ENCODE results near the gene DGUOK. TPM values are rescaled to one million over a fixed set of nuclear protein-coding genes. Genes with fewer than 3 reads are reported as not detected.
A peak's percentile ranks its signal among the peaks of the same experiment; 100 is the strongest.

The DGUOK gene
- total RNA-seq, 1 experiment from 2014 or later, result 52.2 TPM

DNA sequence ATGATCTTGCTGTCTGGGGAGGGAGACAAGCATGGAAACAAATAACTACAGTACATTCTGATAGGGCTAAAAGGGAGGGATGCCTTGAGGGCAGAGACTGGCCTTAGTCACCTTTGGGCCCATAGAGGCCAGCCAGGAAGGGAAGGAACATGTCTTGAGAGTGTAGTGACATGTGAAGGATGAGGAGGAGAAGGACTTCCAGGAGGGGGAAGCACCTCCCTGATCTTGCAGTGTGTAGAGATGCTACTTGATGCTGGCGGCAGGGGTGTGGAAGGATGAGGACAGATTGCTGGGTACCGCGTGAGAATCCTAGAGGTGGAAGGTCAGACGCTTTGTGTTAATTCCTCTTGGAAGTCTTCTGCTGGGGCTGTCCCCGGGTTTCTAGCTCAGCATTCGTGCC, 71.1 kb downstream of the DGUOK start:
- DNase-seq (ENCODE audit: low read depth), result no peak

DNA sequence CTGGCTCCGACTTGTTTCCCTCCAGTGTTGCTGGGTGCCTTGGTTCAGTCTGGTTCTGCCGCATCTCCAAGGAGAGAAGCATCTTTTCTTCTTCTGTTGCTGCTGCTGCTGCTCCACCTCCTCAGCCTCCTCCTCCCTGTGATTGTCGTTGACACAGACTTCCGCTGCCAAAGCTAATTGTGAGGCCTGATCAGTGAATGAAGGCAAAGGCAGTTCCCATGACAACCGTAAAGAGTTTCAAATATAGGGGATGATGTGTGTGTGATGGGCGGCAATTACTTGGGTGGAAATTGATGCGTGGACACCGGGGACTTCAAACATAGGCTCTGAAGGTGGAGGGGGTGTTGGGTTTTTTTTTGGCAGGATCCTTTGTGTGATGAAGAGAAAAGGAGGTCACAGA, 71.8 kb downstream of the DGUOK start:
- no peak for DNase-seq (ENCODE audit: low read depth)

- no peak for DNase-seq (ENCODE audit: low read depth)
These were observed 72.3 kb downstream of the DGUOK start for GRCh38 chr2:73998933-73999332.

DNA sequence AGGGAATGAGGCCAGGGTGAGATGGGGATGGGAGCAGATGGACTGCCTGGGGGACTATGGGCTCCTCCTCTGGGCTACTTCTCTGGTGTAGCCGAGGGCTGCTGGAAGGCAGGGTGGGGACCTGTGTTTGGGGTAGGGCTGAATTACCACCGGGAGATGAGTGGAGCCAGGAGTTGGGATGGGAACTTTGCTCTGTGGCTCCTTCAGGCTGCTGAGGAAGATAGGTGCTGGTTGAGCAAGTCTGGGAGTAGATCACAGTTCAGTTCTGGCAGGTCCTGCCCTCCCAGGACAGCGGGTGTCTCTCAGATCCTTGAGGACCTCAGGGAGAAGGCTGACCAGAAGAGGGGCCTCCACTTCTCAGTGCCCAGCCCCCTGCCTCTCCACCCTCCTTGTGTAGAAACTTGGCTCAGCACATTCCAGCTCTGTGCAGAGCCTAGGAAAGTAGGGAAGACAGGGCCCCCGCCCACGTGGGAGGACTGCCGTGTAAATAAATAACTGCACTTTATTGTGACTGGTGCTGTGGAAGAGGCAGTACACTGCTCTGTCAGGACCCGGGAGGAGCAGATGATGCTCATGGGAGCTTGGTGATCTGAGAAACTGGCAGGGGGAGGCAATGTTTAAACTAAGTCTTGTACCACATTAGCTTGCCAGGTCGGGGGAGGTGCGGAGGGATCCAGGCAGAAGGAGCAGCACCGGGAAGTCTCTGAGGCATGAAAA, 73.4 kb downstream of the DGUOK start:
- no peak for DNase-seq (ENCODE audit: low read depth)

DNA sequence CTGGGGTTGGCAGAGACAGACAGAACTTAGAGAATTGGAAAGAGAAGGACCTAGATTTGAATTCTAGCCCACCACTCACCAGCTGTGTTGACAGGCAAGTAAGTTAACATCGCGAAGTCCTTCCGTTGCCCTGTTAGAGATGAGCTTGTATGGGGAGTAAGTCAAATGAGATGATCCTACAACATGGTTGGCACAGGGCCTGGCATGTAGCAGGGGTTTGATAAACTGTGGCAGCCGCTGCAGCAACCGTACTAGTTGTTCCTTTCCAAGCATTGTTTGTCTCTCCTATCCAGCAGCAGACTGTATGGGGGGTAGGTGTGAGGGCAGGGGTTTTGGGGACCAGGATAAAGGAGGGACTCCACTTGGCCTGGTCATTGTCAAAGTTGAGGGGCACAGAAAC, 74.0 kb downstream of the DGUOK start:
- DNase-seq (ENCODE audit: low read depth), result no peak

DNA sequence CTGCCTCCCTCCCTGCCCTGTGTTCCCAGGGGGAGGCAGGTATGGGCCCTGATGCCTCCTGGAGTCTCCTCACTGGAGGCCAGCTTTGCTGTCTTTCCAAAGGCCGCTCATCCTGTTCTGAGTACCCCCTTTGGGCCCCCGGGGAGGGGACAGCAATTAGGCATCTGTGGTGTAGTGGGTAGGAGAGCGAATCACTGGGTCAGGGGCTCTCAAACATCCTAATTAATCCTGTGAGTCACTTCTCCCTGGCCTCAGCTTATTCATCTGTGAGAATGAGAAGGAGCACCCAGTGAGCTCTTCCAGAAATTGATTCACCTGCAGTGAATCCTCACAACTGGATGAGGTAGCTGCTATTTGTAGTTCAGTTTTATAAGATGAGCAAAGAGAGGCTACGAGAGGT, 74.4 kb downstream of the DGUOK start:
- DNase-seq (ENCODE audit: low read depth), result peak; percentile 42

DNA sequence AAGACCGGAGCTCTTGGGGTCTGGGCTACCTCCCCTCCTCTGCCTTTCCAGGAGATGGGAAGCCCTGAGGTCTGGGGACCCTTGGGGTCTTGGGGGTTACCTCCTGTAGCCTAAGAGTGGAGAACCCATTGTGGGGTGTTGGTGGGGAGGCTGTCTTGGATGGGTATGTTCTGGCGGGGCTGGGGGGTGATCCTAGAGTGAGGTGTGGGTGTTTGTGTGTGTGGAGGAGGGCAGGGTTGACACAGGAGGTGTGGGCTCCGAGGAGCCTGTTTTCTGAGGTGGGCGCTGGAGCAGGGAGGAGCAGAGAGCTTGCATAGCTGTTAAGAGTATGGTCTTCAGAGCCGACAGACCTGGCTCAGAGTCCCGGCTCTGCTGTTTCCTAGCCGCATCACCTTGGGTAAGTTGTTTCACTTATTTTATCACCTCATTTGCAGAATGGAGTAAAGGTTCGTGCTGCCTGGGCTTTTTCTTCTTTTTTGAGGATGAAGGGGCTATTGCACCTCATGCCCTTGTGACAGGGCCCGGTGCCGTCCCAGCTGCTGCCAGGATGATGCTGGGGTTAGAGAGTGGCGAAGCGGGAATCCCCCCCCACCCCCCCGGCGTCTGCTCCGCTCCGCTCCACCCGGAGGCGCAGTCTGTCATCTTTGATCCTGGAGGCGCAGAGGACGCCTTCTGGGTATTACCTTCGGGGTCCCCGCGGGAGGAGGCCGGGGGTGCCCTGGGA, 75.3 kb downstream of the DGUOK start:
- DNase-seq (ENCODE audit: low read depth), result no peak

DNA sequence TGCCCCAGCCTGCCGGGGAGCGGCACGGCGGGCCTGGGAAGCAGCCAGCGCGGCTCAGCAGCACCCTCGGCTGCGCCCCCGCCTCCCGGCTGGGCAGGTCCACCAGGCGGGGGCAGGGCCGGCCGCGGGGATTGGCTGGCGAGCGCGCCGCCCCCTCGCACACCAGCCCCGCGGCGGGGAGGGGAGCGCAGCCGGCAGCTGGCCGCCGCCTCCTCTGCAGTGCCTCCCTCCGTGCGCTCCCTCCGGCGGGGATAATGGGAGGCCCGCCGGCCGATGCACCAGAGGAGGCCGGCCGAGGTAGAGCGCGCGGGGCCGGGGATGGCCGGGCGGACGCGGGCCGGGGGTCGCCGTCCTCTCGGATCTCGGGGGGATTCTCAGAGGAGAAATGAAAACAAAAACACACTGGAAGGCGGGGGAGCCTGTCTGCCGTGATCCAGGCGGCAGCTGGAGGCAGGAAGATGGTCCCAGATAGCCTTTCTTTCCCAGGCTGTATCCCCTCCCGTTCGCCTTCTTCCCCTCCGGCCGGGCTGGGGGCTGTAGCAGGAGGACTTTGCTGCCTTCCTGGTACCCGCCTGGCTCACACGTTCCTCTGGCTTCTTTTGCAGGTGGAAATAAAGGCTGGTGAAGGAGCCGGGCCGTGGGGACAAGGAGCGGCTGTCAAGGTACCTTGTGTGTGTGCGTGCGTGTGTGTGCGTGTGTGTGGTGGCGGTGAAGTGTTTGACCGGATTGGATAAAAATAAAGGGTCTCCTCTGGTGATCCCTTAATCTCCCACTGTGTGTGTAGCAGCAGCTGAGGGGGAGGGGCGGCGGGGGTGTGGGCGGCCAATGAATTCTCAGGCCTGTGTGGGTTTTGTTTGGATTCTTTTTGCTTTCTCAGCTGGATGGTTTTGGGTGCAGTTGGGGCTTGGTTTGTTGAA, 76.1 kb downstream of the DGUOK start:
- DNase-seq (ENCODE audit: low read depth), result peak; percentile 93

- peak; percentile 67 for DNase-seq (ENCODE audit: low read depth)
These were observed 77.0 kb downstream of the DGUOK start for GRCh38 chr2:74003494-74004211.

- no peak for DNase-seq (ENCODE audit: low read depth)
These were observed 77.8 kb downstream of the DGUOK start for GRCh38 chr2:74004212-74005182.

DNA sequence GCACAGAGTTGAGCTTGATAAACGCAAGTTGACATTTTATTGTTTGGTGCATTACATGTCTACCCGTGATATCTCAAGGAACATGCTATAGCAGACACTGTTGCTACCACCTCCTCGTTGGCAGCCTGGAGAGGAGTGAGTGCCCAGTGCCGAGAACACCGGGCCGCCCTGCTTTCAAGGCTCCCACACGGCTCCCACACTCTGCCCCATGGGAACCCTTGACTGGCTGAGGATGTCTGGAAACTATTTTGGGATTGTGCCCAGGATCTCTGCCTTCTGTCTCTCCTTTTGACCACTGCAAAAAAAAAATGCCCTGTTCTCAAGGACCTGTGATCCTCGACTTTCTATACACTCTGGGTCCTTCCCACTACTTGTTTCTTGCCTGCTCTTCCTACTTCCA, 79.1 kb downstream of the DGUOK start:
- no peak for DNase-seq (ENCODE audit: low read depth)

GRCh38 chr2:74006459-74006858, 79.8 kb downstream of the DGUOK start:
- no peak for DNase-seq (ENCODE audit: low read depth)

DNA sequence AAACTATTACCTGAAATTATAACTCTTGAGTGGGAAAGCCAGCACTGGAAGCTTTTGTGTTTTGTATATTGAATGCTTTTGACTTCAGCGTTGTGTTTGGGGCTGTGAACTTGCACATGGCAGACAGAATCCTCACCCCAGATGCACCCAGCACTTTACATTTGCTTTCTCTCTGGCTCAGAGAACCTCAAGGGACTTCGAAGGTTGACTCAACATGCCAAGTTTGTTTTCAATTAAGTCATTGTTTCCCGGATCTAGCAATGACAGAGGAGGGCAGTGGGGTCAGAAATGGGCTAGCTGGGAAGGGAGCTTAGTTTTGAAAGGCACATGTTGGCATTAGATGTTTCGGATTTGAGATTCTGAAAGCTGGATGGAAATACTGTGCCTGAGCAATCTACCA, 80.4 kb downstream of the DGUOK start:
- DNase-seq (ENCODE audit: low read depth), result no peak

- no peak for DNase-seq (ENCODE audit: low read depth)
These were observed 81.0 kb downstream of the DGUOK start for GRCh38 chr2:74007711-74008110.

Other genes with a start within 250 kb of the DGUOK start
- gene TPRKB, start 189.5 kb upstream of the DGUOK start, total RNA-seq (2014; rRNA removed; shearing (Covaris generic)), result 167 and 206 TPM in 2 replicates
- 43.2 and 52.7 TPM in 2 replicates for gene DUSP11, start 146.8 kb upstream of the DGUOK start, total RNA-seq (2014; rRNA removed; shearing (Covaris generic))
- under 0.01 TPM in 1 of 2 replicates, not detected in the other for gene C2orf78, start 142.7 kb upstream of the DGUOK start, total RNA-seq (2014; rRNA removed; shearing (Covaris generic))
- gene STAMBP, start 97.9 kb upstream of the DGUOK start, total RNA-seq (2014; rRNA removed; shearing (Covaris generic)), result 37.9 and 63.4 TPM in 2 replicates
- 0.18 and 0.74 TPM in 2 replicates for gene ACTG2, start 33.9 kb upstream of the DGUOK start, total RNA-seq (2014; rRNA removed; shearing (Covaris generic))
- gene TET3, start 58.0 kb downstream of the DGUOK start, total RNA-seq (2014; rRNA removed; shearing (Covaris generic)), result 2.2 and 2.9 TPM in 2 replicates
- gene BOLA3, start 221.0 kb downstream of the DGUOK start, total RNA-seq (2014; rRNA removed; shearing (Covaris generic)), result 148 and 152 TPM in 2 replicates

Measured in Daoy (cell line).